HG02588 (cell line): ENCODE data around the gene PARP11.
A peak's percentile ranks its signal among the peaks of the same experiment; 100 is the strongest.

Experiments used
- ATAC-seq: cut with Tn5 transposase; IDR thresholded peaks from one replicate; pipeline ENCODE4 v1.9.1; 2021; ENCODE audit warnings: mild to moderate bottlenecking, moderate library complexity; ENCODE audit not compliant: unreplicated experiment

PARP11 gene

GRCh38 chr12:3872800-3873636 lies at the start of gene PARP11:
Gene PARP11 (minus strand): TSS chr12:3873399. CDS start chr12:3873229, 170 bp downstream.
- peak; percentile 92 for ATAC-seq

- no peak for ATAC-seq
Observed at GRCh38 chr12:3922033-3922432, 48.8 kb upstream of the PARP11 start.

GRCh38 chr12:3921526-3921925 lies 48.3 kb upstream of the PARP11 start:
- ATAC-seq, result no peak

GRCh38 chr12:3921151-3921471 lies 47.9 kb upstream of the PARP11 start:
- no peak for ATAC-seq

GRCh38 chr12:3920351-3921150 lies 47.4 kb upstream of the PARP11 start:
- no peak for ATAC-seq

- ATAC-seq, result no peak
Observed at GRCh38 chr12:3913278-3913677, 40.1 kb upstream of the PARP11 start.

GRCh38 chr12:3912863-3913262 lies 39.7 kb upstream of the PARP11 start:
- no peak for ATAC-seq

GRCh38 chr12:3911409-3911808 lies 38.2 kb upstream of the PARP11 start:
- no peak for ATAC-seq

GRCh38 chr12:3905664-3906063 lies 32.5 kb upstream of the PARP11 start:
- no peak for ATAC-seq

GRCh38 chr12:3904999-3905398 lies 31.8 kb upstream of the PARP11 start:
- ATAC-seq, result no peak

- no peak for ATAC-seq
Observed at GRCh38 chr12:3902921-3903320, 29.7 kb upstream of the PARP11 start.

- ATAC-seq, result no peak
Observed at GRCh38 chr12:3901116-3901515, 27.9 kb upstream of the PARP11 start.

- ATAC-seq, result no peak
Observed at GRCh38 chr12:3898756-3899155, 25.6 kb upstream of the PARP11 start.

- no peak for ATAC-seq
Observed at GRCh38 chr12:3897371-3897971, 24.3 kb upstream of the PARP11 start.

GRCh38 chr12:3896801-3897351 lies 23.7 kb upstream of the PARP11 start:
- no peak for ATAC-seq

GRCh38 chr12:3896356-3896755 lies 23.2 kb upstream of the PARP11 start:
- ATAC-seq, result no peak

GRCh38 chr12:3892631-3893030 lies 19.4 kb upstream of the PARP11 start:
- no peak for ATAC-seq

- no peak for ATAC-seq
Observed at GRCh38 chr12:3891201-3891600, 18.0 kb upstream of the PARP11 start.

GRCh38 chr12:3888659-3889058 lies 15.5 kb upstream of the PARP11 start:
- no peak for ATAC-seq

- no peak for ATAC-seq
Observed at GRCh38 chr12:3885277-3886094, 12.3 kb upstream of the PARP11 start.

- no peak for ATAC-seq
Observed at GRCh38 chr12:3884671-3885070, 11.5 kb upstream of the PARP11 start.
